ENCODE data around the gene BCAS3.

Gene BCAS3

GRCh38 chr17:61280338-61280737 lies 602.7 kb downstream of the BCAS3 start:
- DNase-seq, result no peak

DNA sequence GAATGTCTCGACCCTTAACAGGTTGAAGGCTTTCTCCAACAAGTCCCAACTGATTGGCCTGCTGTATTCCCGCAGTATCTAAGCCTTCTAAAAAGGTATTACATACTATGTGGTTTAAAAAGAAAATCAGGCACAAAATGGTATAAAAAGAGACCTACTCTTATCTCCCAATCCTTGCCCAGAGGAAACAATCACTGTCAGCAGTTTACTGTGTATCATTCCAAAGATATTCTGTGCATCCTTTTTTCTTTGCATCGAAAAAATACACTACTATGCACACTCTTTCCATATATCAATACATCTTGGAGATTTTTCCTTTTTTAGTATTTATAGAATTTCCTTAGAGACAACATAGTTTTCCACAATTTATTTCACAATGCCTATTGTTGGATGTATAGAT lies 603.2 kb downstream of the BCAS3 start:
- no peak for DNase-seq

GRCh38 chr17:61282377-61282776 lies 604.7 kb downstream of the BCAS3 start:
- no peak for DNase-seq

- no peak for DNase-seq
Measured at GRCh38 chr17:61283043-61283442, 605.4 kb downstream of the BCAS3 start.

DNA sequence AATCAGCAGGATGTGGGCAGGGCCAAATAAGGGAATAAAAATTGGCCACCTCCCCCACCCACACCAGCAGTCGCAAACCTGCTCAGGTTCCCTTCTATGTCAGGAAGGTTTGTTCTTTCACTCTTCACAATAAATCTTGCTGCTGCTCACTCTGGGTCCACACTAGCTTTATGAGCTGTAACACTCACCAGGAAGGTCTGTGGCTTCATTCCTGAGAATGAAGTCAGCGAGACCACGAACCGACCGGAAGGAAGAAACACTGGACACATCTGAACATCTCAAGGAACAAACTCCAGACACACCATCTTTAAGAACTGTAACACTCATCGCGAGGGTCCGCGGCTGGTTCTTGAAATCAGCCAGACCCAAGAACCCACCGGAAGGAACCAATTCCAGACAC lies 606.5 kb downstream of the BCAS3 start:
- DNase-seq, result no peak

DNA sequence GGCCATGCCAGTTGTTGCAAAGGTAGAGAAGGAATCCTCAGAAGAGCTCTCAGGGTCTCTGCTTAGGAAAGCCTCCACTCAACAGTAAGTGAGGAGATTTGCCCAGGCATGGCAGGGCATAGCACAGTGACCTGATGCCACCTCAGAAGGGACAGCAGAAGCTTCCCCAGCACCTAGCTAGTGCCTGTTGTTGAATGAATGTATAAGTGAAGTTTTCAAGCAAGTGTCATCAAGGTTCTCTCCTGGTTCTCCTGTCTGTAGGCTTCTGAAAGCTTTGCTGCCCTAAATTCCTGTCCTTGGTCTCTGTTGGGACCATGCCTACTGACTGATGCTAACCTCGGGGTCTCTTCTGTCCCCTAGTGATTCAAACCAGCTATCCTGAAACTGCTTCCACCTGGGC lies 607.1 kb downstream of the BCAS3 start:
- no peak for DNase-seq

DNA sequence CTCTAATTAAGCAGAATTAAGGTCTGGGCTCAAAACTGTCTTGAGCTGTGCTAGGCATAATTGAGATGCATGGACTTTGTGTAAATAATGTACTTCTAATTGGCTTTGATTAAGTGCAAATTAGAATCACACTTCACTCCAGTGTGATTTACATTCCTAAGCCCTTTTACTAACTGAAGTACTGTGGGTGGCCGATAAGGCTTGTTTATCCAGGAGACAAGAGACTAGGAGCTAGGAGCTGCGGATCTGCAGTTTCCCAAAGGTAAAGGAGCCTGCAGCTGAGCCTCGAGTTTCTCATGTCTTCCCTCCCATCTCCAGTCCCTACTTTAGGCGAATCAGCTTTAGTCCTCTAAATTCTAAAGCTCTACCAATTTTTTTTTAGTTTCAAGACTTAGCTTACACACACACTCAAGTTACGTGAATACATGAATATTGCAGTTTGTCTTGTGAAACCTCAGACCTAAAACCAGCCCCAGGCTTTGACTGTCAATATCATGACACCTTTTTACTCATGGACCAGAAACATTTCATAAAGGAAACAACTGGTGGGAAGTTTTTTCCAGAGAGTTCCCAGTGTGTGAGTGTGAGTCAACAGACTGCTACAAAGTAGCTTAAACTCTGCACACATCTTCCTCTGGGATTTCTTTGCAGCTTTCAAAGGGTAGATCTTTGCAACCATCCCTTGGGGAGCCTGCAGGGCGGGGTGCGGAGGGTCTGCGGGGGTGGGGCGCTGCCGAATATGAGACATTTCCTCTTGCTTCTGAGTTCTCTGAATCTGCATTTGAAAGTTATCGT lies 608.1 kb downstream of the BCAS3 start:
- DNase-seq, result no peak

DNA sequence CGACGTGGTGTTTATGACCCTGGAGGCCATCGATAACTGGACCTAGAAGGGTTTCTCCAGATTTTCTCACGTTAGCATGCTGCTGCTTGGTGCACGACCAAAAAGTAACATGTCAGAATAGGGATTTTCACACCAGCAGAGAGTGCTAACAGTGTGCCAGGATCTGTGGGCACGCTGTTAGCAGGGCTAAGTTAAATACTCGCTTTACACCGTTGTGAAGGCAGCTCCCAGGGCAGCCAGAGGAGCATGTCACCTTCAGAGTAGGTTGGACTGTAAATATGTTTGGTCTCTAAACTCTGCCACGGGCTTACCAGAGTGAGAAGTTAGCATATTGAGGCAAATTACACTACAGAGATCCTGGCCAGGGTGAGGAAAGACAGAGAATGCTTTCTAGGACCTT lies 608.8 kb downstream of the BCAS3 start:
- DNase-seq, result no peak

DNA sequence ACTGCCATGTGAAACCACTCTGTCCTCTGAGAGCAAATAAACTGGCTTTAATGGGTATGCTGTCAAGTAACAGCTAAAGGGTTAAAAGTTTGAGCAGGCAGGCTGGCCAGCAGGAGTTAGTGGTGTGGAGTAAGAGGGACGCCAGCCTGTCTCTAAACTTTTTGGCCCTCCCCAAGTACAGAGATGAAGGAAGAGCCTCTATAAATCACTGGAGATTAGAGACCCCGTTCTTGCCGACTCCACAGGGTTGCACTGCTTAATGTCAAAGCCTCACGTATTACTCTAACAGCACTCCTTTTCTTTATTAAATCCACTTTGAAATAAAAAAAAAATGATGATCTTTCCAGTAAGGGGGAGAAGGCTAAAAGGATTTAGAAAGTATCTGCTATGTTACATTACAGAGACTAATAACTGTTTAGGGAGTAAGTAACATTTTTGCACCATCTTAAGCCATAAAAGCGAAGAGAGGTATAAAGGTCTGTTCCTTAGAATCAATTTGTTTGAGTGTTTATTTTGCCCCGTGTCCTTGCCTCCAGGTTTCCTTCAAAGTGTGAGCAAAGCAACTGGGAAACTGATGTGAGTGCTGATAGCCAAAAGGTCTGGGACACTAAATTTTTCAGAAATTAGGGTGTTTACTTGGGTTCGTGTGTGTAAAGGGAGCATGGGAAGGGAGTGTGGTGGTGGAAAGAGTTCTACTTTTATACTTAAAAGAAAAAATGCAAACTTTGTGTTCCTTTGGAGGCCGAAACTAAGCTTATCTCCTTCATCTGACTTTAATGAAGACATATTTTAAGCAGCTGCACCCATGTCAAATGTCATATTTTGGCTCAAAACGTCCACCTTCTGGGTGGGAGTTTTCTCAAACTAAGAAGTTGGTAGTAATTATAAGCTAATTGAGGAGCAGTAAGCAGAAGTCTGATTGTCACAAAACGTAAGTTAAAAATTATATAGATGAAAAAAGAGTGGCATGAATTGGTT lies 612.0 kb downstream of the BCAS3 start:
- no peak for DNase-seq

DNA sequence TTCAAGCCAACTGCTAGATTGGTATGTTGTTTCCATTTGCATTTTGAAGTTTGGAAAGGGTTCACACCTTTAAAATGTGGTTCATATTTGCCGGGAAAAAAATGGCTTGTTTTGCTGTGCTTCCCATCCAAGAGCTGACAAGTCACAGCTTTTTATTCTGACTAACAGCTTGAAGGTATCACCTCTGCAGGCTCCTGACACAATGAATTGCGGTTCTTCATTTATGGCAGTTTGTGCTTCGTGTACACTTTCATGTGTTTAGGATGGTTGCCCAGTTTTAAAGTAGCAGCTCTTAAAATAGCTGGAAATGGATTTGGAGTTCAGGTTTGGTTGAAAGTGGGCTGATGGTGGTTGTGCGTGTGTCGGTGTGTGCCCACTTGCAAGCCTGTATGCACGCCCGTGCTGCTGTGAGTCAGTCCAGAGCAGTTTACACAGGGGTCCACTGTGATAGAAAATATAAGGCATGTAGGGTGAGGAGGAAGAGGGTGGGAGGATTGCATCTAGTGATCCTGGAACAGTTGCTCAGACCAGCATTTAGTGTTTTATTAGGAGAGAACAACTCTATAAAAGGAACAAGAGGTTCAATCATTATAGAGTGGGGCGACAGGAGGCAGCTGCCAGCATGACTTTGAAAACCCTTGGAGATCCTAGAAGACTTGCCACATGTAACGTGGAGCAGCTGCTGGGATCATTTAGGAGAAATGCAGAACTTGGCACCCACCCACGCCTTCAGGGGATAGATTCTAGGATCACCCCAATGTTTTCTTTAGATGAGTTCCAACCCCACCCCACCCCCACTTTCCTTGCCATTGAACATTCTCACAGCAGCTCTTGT lies 614.0 kb downstream of the BCAS3 start:
- no peak for DNase-seq

DNA sequence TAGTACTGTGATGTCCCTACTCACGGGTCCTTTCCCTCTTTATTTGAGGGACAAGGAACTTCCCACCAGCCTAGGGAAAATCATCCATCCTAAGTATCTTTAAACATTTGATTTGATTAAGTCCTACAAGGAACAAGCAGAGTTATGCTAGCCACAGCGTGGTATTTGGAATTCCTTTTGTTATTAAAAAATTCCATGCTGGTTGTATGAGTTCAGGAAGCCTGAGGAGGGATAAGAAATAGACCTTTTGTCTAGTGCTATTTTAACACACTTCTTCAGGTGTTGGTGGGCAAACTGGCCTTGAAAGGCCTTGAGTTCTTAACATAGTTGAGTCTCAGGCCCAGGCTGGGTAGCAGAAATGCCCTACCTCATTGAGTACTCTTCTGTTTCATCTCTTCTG lies 616.6 kb downstream of the BCAS3 start:
- DNase-seq, result no peak

DNA sequence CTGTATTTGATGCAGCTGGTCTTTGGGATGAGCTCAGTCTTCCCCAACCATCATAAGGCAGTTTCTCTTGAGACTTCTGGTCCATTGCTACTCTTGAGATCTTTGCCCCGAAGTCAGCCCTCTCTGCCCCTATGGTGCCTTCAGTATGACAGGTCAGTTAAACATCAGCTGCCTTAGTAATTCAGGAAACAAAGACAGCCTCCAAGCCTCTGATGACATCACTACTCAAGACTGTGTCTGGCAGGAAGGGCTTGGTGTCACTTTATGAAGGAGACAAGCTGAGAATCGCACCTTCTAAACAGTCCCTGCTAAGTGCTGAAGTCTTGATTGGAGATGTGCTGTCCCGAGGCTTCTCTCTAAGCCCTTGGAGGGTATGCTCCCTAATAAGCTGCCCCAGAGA lies 617.1 kb downstream of the BCAS3 start:
- DNase-seq, result no peak

DNA sequence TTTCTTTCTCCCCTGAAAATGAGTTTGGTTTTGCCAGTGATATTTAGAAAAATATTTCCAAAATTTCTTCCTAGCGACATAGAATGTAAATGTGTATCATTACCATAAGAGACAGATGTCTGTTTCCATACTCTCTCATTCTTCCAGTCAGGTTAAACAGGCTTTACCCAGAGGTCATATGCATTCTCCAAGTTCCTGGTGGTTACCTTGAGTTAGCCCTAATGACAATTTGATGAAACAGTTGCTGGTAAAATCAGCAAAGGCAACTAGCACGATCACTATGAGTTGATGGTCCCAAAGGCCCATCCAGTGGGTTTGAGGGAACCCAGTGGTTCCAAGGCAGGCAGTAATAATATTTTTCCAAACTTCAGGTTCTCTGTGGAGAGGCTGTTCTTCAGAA lies 618.4 kb downstream of the BCAS3 start:
- no peak for DNase-seq

- no peak for DNase-seq
Measured at GRCh38 chr17:61299517-61300513, 622.2 kb downstream of the BCAS3 start.

DNA sequence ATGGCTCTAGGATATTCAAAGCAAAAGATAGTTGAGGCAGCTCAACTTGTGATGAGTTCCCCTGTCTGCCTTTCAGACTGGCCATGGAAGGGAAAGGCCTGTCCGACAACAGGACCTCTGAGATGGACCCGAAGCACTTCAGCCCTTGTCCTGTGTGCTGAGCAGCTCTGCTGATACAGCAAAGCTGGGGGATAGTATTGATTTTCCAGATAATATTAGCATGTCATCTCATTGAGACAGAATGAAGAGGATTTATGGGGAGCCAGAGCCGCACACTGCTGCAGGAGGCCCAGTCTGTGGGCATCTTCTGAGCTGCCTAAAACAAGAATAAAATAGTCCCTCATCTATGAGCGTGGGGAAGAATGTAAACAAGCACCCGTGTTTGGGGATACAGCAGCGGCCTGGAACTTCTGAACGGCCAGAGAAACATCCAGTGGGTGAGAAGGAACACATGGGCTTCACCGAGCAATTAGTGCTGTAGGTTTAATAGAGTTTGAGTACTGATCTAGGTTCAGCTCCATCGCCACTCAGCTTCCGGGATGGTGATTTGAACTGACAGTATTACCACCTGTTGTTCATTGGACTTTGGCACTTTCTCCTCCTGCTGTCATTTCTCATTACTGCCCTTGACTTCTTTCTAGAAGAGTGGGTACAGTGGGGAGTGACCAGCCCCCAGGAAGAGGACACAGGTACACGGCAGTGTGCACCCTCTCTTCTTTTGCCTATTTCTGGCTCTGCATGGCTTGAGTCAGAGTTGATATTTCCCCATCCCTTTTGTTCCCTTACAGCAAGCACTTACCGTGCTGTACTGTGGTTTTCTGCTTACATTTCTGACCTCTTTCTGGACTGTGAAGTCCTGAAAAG lies 625.5 kb downstream of the BCAS3 start:
- no peak for DNase-seq

DNA sequence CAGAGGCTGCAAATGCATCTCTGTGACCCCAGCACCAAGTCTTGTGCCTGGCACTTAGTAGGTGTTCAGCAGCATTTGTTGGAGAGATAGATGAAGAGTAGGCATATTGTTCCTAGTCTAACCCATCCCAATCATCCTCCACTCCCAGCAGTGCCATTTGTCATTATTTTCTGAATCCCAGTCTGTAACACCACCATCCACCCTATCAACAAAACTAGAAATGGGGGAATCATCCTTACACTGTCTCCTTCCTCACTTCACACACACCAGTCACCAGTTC lies 626.1 kb downstream of the BCAS3 start:
- DNase-seq, result no peak

DNA sequence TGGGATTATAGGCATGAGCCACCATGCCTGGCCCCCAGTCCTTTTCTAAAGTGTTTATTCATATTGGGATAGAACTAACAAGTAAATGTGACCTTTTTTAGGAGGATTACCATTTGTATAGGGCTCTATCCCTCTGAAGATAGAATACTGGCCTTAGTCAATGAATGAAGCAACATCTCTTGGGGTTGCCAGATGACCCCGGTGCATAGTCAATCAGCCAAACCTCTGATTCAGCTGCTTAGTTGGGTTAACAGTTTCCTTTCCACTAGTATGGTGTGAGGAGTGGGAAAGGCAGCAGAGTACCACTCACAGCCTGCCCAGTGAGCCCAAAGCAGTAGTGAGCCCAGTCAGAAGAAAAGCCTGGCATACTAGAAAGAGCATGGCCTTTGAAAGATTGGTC lies 627.4 kb downstream of the BCAS3 start:
- DNase-seq, result no peak

- DNase-seq, result no peak
Measured at GRCh38 chr17:61306003-61306402, 628.4 kb downstream of the BCAS3 start.

GRCh38 chr17:61307905-61308886 lies 630.5 kb downstream of the BCAS3 start:
- DNase-seq, result no peak
